ENCODE measurements around the gene ABITRAM.
"Not testable (repeated sequence)": the region's sequence is repeated elsewhere in the genome, so short reads cannot be mapped to it uniquely, and the experiment has no call there.

ABITRAM gene, protein sequence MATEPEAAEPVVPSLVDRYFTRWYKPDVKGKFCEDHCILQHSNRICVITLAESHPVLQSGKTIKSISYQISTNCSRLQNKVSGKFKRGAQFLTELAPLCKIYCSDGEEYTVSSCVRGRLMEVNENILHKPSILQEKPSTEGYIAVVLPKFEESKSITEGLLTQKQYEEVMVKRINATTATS

DNA sequence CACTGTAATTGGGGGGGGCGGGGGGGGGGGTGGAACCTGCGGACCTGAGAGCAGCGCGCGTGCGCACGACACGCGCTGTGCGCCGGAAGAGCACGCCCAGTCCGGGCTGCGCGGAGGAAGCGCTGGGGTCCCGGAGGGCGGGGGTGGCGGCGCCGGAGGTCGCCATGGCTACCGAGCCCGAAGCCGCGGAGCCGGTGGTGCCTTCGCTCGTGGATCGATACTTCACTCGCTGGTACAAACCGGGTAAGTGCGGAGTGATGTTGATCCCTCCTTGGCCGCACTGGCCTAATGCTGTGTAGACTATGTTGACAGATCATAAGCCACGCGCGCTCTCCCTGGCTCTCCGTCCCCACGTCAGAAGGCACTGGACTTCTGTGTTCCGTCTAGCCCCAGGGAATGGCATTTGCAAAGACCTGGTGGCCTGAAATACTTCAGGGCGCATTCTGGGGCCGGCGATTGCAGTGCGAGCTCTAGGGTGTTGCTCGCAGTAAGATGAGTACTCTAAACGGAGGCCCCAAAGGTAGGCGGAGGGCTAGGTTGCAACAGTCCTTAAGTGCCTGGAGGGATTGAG is at the start of gene ABITRAM:
Gene ABITRAM, plus strand, starts transcription at position 78 of the 571 bp plus-strand sequence. Its CDS starts 87 bp downstream, at position 165.
- peak; percentile 54 for DNase-seq

- DNase-seq, result no peak
Measured at GRCh38 chr9:108884701-108885100, 49.5 kb upstream of the ABITRAM start.

DNA sequence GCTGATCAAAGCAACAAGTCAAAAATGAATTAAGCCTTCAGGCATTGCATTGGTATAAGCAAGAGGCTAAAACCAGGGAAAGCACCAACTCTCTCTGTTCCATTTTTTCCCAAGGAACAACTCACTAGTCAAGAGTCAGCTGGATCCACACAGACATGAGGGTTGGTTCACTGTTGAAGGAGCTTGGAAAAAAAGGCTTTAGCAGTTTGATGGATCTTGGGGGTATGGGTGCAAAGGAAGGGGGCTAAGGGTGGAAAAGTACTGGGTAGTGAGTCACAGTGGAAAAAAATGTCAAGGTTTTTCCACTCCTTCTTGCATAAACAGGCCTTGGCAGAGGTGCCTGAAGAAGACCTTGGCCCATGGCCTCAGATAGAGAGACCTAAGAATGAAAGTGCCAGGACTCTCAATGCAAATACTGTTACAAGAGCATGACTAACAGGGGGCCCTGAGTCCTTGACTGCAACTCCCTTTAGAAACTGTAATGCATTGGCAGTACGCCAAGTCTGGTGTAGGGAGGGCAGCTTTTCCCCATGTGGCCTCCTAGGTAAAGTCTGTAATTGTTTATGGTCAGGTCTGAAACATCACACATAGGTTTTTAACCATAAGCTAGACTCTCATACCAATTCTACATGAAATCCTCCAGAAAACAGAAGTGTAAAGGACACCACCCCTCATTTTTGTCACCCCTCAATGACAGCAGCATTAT is 48.4 kb upstream of the ABITRAM start:
- peak; percentile 76 for DNase-seq

DNA sequence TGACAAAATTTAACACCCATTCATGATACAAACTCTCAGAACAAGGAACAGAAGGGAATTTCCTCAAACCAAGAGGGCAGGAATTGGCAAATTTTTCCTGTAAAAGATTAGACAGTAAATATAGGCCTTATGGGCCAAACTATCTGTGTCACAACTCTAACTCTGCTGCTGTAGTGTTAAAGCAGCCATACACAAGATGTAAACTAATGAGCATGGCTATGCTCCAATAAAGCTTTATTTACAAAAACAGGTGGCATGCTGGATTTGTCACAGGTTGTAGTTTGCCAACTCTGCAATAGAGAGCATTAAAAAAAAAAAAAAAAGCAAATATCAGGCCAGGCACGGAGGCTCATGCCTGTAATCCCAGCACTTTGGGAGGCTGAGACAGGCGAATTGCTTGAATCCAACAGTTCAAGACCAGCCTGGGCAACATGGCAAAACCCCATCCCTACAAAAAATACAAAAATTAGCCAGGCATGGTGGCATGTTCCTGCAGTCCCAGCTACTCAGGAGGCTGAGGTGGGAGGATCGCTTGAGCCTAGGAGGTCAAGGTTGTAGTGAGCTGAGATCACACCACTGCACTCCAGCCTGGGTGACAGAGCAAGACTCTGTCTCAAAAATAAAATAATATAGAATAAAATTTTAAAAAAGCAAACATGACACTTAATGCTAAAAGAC is 47.5 kb upstream of the ABITRAM start:
- DNase-seq, result peak; percentile 53

DNA sequence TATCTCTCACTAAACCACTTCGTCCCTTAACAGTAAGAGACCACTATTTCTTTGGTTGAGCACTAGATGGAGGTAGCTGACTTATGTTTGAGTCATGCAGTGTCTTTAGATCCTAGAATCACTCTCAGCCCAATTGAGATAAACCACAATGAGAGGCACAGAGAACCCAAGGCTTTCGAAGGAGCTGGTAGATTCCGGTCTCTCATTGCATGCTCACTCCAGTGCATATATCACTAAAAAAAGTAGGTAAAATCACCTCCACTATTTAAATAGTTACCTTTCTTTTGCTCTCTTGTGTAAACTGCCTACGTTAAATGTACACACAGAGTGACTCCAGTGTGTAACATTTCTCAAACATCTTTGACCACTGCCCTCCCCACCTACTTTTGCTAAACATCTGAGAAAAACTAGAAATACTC is 44.5 kb upstream of the ABITRAM start:
- no peak for DNase-seq

DNA sequence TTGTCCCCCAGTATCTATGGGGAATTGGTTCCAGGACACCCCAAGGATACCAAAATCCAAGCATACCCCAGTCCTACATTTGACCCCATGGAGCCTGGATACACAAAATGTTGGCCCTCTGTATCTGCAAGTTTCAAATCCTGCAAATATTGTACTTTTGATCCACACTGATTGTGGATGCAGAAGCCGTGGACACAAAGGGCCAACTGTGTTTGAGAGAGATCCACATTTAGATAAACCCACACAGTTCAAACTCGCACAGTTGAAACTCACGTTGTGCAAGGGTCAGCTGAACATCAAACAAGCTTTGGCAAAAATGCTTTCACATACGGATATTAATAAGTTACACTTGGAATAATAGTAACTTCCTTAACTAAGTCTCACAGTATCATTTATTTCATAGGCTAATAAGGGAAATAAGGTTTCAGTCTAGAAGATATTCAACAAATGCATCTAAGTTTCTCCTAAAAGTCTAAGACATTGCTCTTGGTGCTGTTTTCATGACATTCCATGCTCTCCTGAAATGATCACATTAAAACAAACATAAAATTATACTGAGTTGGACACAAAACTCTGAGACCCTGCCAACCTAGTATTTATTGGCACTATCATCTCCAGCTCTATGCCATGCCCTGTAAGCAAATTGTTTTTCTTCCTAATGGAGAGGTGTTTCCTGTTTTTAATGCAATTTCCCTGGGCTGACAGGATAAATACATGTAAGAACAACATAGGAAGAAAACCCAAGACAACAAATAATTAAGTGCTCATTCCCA is 39.8 kb upstream of the ABITRAM start:
- DNase-seq, result no peak

GRCh38 chr9:108897324-108898096 is 36.7 kb upstream of the ABITRAM start:
- no peak for DNase-seq

GRCh38 chr9:108899023-108899695 is 35.0 kb upstream of the ABITRAM start:
- DNase-seq, result not testable (repeated sequence)

DNA sequence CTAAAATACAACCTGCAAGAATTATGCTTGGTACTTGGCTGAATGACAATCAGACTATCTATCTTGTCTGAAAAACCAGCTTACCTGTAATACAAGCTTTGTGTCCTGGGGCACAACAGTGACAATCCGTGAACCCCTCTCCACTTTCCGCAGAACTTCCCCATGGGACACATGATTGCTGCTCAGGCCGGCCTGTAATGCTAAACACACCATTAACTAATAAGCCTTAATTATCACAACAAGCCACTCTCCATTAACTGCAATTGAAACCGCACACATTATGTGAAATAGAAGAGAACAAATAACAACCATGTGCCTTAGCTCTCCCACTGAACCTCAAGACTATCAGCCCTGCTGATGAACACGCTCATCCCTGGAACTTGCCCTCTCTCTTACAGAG is 34.0 kb upstream of the ABITRAM start:
- DNase-seq, result no peak

GRCh38 chr9:108903420-108904103 is 30.6 kb upstream of the ABITRAM start:
- no peak for DNase-seq

- no peak for DNase-seq
Measured at GRCh38 chr9:108904161-108904560, 30.0 kb upstream of the ABITRAM start.

DNA sequence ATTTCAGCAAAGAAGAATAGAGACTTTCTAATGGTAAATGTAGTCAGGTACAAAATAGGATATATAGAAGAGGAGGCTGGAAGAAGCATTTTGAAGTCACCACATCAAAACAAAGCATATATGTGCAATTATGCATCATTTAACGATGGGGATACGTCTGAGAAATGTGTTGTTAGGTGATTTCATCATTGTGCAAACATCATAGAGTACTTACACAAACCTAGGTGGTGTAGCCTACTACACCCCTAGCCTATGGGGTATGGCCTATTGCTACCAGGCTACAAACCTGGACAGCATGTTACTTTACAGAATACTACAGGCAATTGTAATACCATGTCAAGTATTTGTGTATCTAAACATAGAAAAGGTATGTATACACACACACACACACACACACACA is 28.7 kb upstream of the ABITRAM start:
- no peak for DNase-seq

- no peak for DNase-seq
Measured at GRCh38 chr9:108910402-108910801, 23.8 kb upstream of the ABITRAM start.

DNA sequence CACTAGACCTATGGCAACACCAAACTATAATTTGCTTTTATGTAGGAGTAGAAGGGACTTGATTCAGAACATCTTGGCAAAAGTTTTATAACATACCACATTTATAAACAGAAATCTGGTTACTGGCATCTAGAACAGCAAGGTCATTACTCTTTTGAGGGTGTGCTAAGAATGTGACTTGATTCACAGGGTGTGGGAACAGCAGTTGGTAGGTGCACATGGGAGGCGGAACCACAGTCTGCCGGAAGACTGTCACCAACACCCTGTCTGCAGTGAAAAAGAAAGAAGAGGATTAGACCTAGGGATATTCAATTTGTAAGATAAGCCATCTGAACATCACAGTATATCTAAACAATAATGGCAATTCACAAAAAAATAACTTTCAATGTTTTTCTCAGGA is 23.3 kb upstream of the ABITRAM start:
- no peak for DNase-seq

DNA sequence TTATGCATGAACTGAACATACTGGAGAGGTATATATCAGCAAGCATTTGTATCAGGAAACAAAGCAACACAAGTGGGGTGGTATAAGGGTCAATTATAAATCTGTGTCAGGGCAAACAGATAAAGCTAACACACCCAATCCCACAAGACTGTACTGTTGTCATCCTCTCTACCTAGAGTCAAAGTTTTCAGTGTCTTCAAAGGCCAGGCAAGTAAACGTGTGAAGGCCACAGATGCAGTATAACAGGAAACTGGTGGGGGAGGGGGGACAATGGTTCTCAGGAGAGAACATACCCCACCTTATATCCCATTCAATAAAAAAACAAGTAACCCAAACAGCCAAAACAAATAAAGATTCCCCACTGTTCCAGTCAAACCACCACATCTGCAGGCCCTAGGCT is 22.4 kb upstream of the ABITRAM start:
- no peak for DNase-seq

- no peak for DNase-seq
Measured at GRCh38 chr9:108913391-108913790, 20.8 kb upstream of the ABITRAM start.

DNA sequence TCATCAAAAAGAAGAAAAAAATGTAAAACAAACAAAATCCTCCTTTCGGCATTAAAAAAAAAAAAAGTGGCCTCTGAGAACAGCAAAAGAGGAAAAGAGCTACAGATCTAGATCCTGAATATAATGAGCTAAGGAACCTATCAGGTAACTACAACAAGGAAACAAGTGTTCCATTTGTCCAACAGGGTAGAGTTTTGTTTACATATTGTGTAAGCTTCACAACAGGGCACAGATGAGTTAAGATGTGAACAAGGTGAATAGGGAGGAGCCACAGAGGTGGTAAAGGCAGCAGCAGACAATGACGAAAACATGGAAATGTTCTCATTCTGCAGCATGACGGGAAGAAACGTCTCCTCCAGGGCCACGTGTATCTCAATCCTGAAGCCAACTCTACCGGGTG is 14.7 kb upstream of the ABITRAM start:
- no peak for DNase-seq

DNA sequence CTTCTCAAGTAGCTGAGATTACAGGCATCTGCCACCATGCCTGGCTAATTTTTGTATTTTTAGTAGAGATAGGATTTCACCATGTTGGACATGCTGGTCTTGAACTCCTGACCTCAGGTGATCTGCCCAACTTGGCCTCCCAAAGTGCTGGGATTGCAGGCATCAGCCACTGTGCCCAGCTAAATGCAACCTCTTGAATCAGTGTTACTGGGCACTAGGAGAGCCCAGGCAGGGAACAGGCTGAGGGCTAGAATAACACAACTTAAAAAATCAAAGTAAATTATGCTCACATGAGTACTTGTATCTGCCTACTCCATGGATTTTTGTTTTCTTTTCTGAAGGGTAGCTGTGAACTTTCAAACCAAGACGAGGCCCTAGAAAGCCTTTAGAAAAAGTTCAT is 13.8 kb upstream of the ABITRAM start:
- DNase-seq, result not testable (repeated sequence)

DNA sequence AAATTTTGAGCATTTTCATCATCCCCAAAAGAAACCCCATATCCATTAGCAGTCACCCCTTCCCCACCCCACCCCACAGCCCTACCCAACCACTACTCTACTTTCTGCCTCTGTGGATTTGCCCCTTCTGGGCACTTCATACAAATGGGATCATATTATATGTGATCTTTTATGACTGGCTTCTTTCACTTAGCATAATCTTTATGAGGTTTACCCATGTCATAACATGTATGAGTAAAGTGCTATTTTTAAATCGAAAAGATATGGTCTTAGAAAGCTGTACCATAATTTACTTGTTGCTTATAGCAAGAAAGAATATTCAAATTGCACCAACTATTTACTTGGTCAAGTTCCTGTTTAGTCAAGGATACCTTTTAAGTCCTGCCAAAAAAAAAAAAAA is 13.0 kb upstream of the ABITRAM start:
- no peak for DNase-seq

DNA sequence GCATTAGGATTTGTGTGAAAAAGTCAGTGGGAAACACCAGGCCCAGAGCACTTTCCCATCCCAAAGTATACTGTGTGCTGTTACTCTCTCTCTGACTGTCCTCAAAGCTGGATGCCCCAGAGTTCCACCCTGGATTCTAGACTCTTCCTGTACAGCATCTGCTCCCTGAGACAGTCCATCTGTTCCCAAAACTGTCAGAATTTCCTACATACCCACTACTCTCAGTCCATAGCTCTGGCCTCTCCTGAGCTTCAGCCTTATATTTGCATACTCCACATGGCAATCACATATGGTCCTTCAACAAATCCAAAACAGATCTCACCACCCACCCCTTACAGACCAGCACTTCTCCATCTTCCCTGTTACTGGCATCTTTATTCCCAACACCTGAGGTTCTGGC is 9.7 kb upstream of the ABITRAM start:
- no peak for DNase-seq

GRCh38 chr9:108928386-108928785 is 5.8 kb upstream of the ABITRAM start:
- no peak for DNase-seq
